ENCODE data around the gene RNF8. TPM values are rescaled to one million over a fixed set of nuclear protein-coding genes. Genes with fewer than 3 reads are reported as not detected.

The RNF8 gene
- total RNA-seq, 1 experiment from 2014 or later = 17.7 TPM

DNA sequence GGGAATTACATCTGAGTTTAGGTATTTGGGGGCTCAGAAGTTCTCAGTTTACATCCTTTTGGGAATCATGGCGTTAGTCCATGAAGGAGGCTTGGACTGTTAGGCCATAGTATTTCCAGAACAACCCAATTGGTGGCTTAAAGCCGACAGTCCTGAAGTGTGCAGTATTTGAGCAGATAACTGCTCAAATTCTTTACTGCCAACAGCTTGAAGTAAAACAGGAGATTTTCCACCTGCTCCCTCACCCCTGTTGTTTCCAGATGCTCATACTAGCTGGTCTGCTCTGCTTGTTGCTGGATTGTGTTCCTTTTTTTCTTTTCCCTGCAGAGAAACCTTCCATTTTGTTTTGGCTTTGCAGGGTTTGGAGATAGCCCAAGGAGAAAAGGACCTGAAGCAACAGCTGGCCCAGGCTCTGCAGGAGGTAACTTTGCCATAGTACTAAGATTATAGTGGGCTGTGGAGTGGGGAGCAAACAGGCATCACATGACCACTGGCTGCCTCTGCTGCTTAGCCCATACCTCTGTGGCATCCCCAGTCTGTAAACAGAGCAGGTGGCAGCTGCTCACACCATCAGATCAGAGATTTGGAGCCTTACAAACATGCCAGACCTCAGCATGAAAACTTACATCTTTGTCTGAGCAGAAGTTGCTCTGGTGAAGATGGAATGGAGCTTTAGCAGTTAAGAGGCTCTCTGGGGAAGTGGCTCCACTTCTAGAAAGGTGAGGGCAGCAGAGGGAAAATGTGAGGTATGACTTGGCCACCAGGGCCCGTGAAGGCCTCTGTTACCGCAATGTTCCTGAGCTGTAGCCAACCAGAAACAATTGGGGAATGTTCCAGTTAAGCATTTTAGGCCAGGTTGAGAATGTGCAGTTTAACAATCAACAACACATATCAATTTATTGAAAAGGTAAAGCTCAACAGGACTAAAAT, 17.6 kb downstream of the RNF8 start:
- POLR2A ChIA-PET = no interaction called here
- peaks cover 24% of the 10 kb centered on the region for H3K36me3 Mint-ChIP-seq (ENCODE audit: insufficient read depth, unreplicated experiment)
- TF ChIP-seq, protein P1, sequence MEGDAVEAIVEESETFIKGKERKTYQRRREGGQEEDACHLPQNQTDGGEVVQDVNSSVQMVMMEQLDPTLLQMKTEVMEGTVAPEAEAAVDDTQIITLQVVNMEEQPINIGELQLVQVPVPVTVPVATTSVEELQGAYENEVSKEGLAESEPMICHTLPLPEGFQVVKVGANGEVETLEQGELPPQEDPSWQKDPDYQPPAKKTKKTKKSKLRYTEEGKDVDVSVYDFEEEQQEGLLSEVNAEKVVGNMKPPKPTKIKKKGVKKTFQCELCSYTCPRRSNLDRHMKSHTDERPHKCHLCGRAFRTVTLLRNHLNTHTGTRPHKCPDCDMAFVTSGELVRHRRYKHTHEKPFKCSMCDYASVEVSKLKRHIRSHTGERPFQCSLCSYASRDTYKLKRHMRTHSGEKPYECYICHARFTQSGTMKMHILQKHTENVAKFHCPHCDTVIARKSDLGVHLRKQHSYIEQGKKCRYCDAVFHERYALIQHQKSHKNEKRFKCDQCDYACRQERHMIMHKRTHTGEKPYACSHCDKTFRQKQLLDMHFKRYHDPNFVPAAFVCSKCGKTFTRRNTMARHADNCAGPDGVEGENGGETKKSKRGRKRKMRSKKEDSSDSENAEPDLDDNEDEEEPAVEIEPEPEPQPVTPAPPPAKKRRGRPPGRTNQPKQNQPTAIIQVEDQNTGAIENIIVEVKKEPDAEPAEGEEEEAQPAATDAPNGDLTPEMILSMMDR (IDR thresholded peaks at IDR 0.05; ENCODE audit: insufficient read depth in 1 of 2, low read depth in 1 of 2, low read length in 1 of 2, severe bottlenecking in 1 of 2, unreplicated experiment in 1 of 2) = no peak

DNA sequence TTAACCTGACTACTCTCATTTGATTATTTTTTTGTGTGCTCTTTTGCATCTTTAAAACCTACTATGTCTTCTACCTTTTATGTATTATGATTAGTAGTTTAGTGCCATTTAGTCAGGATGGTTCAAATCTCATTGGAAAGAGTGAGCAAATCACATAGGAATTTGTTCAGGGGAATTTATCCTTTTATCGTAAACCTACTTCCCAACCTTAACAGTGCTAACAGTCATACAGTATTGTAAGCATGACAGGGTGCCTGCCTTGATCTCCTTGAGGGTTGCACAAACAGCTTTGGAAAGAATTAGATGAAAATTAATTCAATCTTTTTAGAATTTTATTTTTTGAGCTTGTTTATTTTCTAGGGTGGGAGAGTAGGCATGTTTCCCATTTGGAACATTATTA, 18.3 kb downstream of the RNF8 start:
- TF ChIP-seq, protein P1 (IDR thresholded peaks at IDR 0.05; ENCODE audit: insufficient read depth in 1 of 2, low read depth in 1 of 2, low read length in 1 of 2, severe bottlenecking in 1 of 2, unreplicated experiment in 1 of 2) = no peak
- ChIA-PET CTCF (no interaction called here), POLR2A (no interaction called here)
- Histone ChIP-seq H3K9me3 (no peaks in the 10 kb centered on the region), H3K4me1 (no peaks in the 10 kb centered on the region), H3K4me3 (ENCODE audit: low read depth, low read length) (no peak overlapping the region), H3K27me3 (replicated peaks; ENCODE audit: control insufficient read depth, insufficient read depth, low read length) (no peaks in the 10 kb centered on the region), H3K36me3 (ENCODE audit: control insufficient read depth, insufficient read depth, low read length) (peaks cover 2% of the 10 kb centered on the region; the same call in 1 of the 2 replicates)
- H3K4me3 Mint-ChIP-seq (ENCODE audit: unreplicated experiment) = no peak overlapping the region
- H3K36me3 Mint-ChIP-seq (ENCODE audit: insufficient read depth, unreplicated experiment) = peaks cover 18% of the 10 kb centered on the region
- no peak for DNase-seq
- H3K27ac Mint-ChIP-seq (ENCODE audit: unreplicated experiment) = no peak overlapping the region
- H3K9me3 Mint-ChIP-seq (ENCODE audit: unreplicated experiment) = no peaks in the 10 kb centered on the region
- intact Hi-C loops (cut with micrococcal nuclease; ENCODE audit: unreplicated experiment) = no loop called here
- no peaks in the 10 kb centered on the region for H3K27me3 Mint-ChIP-seq (ENCODE audit: insufficient read depth, unreplicated experiment)
- BruUV-seq (replicated peaks) = no TSS peak
- H3K4me1 Mint-ChIP-seq (ENCODE audit: low read depth, unreplicated experiment) = peaks cover 7% of the 10 kb centered on the region

More for the DNA sequence above, 17.6 kb downstream of the RNF8 start:
- CTCF ChIA-PET = no interaction called here
- H3K27me3 Mint-ChIP-seq (ENCODE audit: insufficient read depth, unreplicated experiment) = no peaks in the 10 kb centered on the region
- Histone ChIP-seq H3K4me1 (no peaks in the 10 kb centered on the region), H3K27me3 (replicated peaks; ENCODE audit: control insufficient read depth, insufficient read depth, low read length) (no peaks in the 10 kb centered on the region), H3K4me3 (ENCODE audit: low read depth, low read length) (no peak overlapping the region), H3K36me3 (ENCODE audit: control insufficient read depth, insufficient read depth, low read length) (peaks cover 2% of the 10 kb centered on the region; the same call in 1 of the 2 replicates), H3K9me3 (no peaks in the 10 kb centered on the region)
- no peak overlapping the region for H3K27ac Mint-ChIP-seq (ENCODE audit: unreplicated experiment)
- BruUV-seq (replicated peaks) = no TSS peak
- no peak overlapping the region for H3K4me3 Mint-ChIP-seq (ENCODE audit: unreplicated experiment)
- peaks cover 7% of the 10 kb centered on the region for H3K4me1 Mint-ChIP-seq (ENCODE audit: low read depth, unreplicated experiment)
- intact Hi-C loops (cut with micrococcal nuclease; ENCODE audit: unreplicated experiment) = no loop called here
- no peak for DNase-seq
- no peaks in the 10 kb centered on the region for H3K9me3 Mint-ChIP-seq (ENCODE audit: unreplicated experiment)

DNA sequence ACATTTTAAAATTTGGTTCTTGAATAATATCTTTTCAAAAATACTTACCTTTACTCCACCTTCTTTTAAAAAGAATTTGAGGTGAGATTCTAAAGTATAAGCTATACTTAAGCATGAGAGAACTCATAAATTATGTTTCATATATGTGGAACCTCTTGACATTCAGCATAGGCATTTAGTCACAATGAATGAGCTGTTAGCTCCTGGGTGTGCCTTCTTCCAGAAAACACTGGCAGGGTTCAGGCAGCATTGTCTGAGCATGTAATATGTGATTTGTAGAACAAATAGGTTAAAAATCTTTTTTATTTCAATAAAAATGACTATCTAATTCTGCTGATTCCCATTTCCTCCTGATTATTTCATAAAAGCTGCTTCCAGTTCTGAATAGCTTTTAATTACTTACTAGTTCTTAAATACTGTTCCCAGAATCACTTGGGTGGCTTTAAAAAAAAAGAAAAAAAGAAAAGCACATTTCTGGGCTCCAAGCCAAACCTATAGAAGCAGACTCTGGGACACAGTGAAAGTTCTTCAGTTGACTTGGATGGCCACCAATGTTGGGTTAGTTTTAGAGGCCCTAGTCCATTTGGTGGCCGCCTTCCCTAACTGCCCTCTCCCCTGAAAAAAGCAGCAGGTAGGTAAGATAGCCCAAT, 20.2 kb downstream of the RNF8 start:
- intact Hi-C loops (cut with micrococcal nuclease; ENCODE audit: unreplicated experiment) = no loop called here
- peaks cover 5% of the 10 kb centered on the region for H3K4me1 Mint-ChIP-seq (ENCODE audit: low read depth, unreplicated experiment)
- POLR2A ChIA-PET = no interaction called here
- CTCF ChIA-PET = no interaction called here
- no peak overlapping the region for H3K4me3 ChIP-seq (ENCODE audit: low read depth, low read length)
- no peaks in the 10 kb centered on the region for H3K9me3 ChIP-seq
- H3K27me3 ChIP-seq (replicated peaks; ENCODE audit: control insufficient read depth, insufficient read depth, low read length) = no peaks in the 10 kb centered on the region
- no TSS peak for BruUV-seq (replicated peaks)
- peaks cover 21% of the 10 kb centered on the region for H3K36me3 Mint-ChIP-seq (ENCODE audit: insufficient read depth, unreplicated experiment)
- H3K4me1 ChIP-seq = no peaks in the 10 kb centered on the region
- peaks cover 2% of the 10 kb centered on the region; the same call in 1 of the 2 replicates for H3K36me3 ChIP-seq (ENCODE audit: control insufficient read depth, insufficient read depth, low read length)
- no peaks in the 10 kb centered on the region for H3K9me3 Mint-ChIP-seq (ENCODE audit: unreplicated experiment)
- no peaks in the 10 kb centered on the region for H3K27me3 Mint-ChIP-seq (ENCODE audit: insufficient read depth, unreplicated experiment)
- TF ChIP-seq, protein P1 (IDR thresholded peaks at IDR 0.05; ENCODE audit: insufficient read depth in 1 of 2, low read depth in 1 of 2, low read length in 1 of 2, severe bottlenecking in 1 of 2, unreplicated experiment in 1 of 2) = no peak
- no peak overlapping the region for H3K4me3 Mint-ChIP-seq (ENCODE audit: unreplicated experiment)
- no peak overlapping the region for H3K27ac Mint-ChIP-seq (ENCODE audit: unreplicated experiment)
- no peak for DNase-seq

Measured in Caco-2 (cell line).